ENCODE measurements around the gene CDIP1. TPM values are rescaled to one million over a fixed set of nuclear protein-coding genes. Genes with fewer than 3 reads are reported as not detected.
A peak's percentile ranks its signal among the peaks of the same experiment; 100 is the strongest.

Gene CDIP1
- total RNA-seq (2021; fragmentation: NEBNext Ultra II Directional; extraction: Animal tissue kit (Norgen Biotek cat#: 25700)) (73.7 and 76.3 TPM in 2 replicates), polyA plus RNA-seq (2011; rRNA removed) (56.6 and 91.0 TPM in 2 replicates), polyA minus RNA-seq (2011; rRNA and poly(A)+ RNA removed) (28.0 and 32.6 TPM in 2 replicates)
- 30.3 TPM for polyA plus RNA-seq (2011; cell fraction: cytosol; rRNA removed)
- 56.4 TPM for polyA plus RNA-seq (2011; cell fraction: nucleus; rRNA removed)
- polyA plus RNA-seq (2012, experiment 1 of 2), result 63.4 to 93.4 TPM (median 83.5 TPM) in 4 replicates
- polyA plus RNA-seq (2012, experiment 2 of 2), result 84.1 TPM
- polyA plus RNA-seq (2013, experiment 1 of 2), result 34.2 TPM
- polyA plus RNA-seq (2013, experiment 2 of 2), result 34.4 TPM
- polyA minus RNA-seq (2011; cell fraction: cytosol; rRNA and poly(A)+ RNA removed), result 24.1 TPM
- 26.3 TPM for polyA minus RNA-seq (2011; cell fraction: nucleus; rRNA and poly(A)+ RNA removed)
- long read RNA-seq, experiment 1, transcript CDIP1-205 (6 exons, 2,774 nt), result major isoform, 24 of 93 reads
- long read RNA-seq, experiment 1, transcript CDIP1-209 (6 exons, 2,062 nt), result minor isoform, 16 of 93 reads
- long read RNA-seq, experiment 1, partial matches to known transcripts, result 50 of 93 reads
- long read RNA-seq, experiment 1, other reads (novel, unspliced or antisense), result 2 of 93 reads
- long read RNA-seq, experiment 2, transcript CDIP1-209 (6 exons, 2,062 nt), result major isoform, 28 of 58 reads
- long read RNA-seq, experiment 2, transcript CDIP1-205 (6 exons, 2,774 nt), result minor isoform, 26 of 58 reads
- long read RNA-seq, experiment 2, partial matches to known transcripts, result 0 of 58 reads
- long read RNA-seq, experiment 2, other reads (novel, unspliced or antisense), result 4 of 58 reads

DNA sequence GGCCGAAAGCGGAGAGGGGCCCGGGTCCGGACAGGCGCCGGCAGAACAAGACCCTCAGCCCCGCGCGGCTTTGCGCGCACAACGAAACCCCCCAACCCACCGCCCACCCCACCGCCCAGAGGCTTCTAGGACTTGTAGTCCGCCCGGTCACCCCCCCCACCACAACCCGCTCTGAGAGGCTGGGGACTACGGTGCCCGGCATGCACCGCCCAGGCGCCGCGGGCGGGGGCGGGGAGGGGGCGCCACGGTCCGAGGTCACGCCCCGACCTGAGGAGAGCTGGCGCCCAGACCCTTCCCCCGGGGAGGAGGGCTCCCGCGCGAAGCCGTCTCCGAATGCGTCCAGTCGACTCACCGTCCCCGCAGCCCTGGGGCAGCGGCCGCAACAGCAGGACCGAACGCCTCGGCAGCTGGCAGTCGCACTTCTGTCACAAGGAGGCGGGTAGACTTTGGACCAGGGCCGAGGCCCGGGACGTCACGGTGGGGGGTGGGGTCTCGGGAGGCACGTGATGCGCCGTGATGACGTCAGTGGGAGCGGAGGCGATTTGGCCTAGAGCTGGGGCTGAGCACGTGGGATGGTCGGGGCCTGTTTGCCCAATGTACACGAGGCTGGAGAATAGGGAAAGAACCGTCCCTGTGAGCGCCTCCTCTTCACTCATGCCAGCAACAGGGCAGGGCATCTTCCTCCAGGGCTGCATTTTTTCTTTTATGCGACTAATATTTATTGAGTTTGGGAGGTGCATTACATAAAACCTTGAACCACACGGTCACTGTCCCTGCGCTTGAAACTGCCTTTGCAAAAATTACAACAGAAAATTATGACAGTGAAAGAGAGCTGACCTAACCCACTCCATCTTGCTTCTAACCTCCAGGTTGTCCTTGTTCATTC lies at the start of gene CDIP1:
Gene CDIP1 (minus strand): TSS at position 424 of the 886 bp plus-strand sequence. CDS start 24,643 bp downstream, outside the sequence.
- peaks cover 1 to 14% (median 11%) of the 10 kb centered on the region in 4 experiments for H3K27me3 ChIP-seq (replicated peaks in 1 of 4; ENCODE audit: control insufficient read depth in 3 of 4, extremely low read depth in 1 of 4, insufficient read depth in 3 of 4, low read length in 3 of 4)
- peak within 1 kb of the TSS; percentile 78; the same call in 1 of the 2 replicates for H2BK12ac ChIP-seq (ENCODE audit: low read depth, low read length)
- ChIA-PET POLR2A (ENCODE audit: partially characterized antibody) (interaction anchor here (0.7 to 2.0 kb wide), 19 partner anchors 9 to 95 kb away, joined by 3 to 11 read pairs (median 4); partner anchors contain the start of gene NMRAL1), CTCF (ENCODE audit: partially characterized antibody) (interaction anchor here (1.2 to 40.7 kb wide), 7 partner anchors 10 to 85 kb away, joined by 3 to 968 read pairs (median 7); partner anchors contain the start of gene MGRN1)
- H2AFZ ChIP-seq (ENCODE audit: low read length), result peak within 1 kb of the TSS; percentile 31; the same call in 1 of the 2 replicates
- FAIRE-seq (peak; percentile 95), DNase-seq (ENCODE audit: low read depth in 1 of 2, low spot score in 2 of 2) (peak; percentile 85 to 97)
- H3K56ac ChIP-seq (replicated peaks; ENCODE audit: insufficient read length, low read depth, low read length), result peak within 1 kb of the TSS; percentile 95
- peaks cover 3 to 36% of the 10 kb centered on the region in 2 experiments; a peak in 2 of 4 replicates for H3K79me2 ChIP-seq (ENCODE audit: control insufficient read depth in 1 of 2, insufficient read depth in 2 of 2, low read length in 2 of 2)
- peak within 1 kb of the TSS; percentile 99 for H4K5ac ChIP-seq (ENCODE audit: insufficient read length, low read depth, low read length)
- no peak within 1 kb of the TSS for H3K14ac ChIP-seq (ENCODE audit: insufficient read length)
- peaks cover 6 to 11% of the 10 kb centered on the region in 2 experiments for H3K9me3 ChIP-seq (ENCODE audit: insufficient read depth in 2 of 2, low read depth in 1 of 2, low read length in 1 of 2)
- H3K23me2 ChIP-seq (ENCODE audit: low read depth, low read length), result peaks cover 3% of the 10 kb centered on the region; the same call in 1 of the 2 replicates
- peak within 1 kb of the TSS; percentile 80 for H3K4ac ChIP-seq (replicated peaks; ENCODE audit: insufficient read length, low read depth, low read length)
- peak within 1 kb of the TSS; percentile 81; the same call in 1 of the 2 replicates for H2BK15ac ChIP-seq (ENCODE audit: low read length)
- peak within 1 kb of the TSS; percentile 69 to 87 (median 80) for H3K4me3 ChIP-seq (ENCODE audit: extremely low read depth in 1 of 4, insufficient read depth in 2 of 4, low read depth in 3 of 4, low read length in 4 of 4)
- peak within 1 kb of the TSS; percentile 91 for H4K91ac ChIP-seq (replicated peaks; ENCODE audit: insufficient read length, low read length)
- peak within 1 kb of the TSS; percentile 99 for H3K18ac ChIP-seq (ENCODE audit: extremely low read depth, low read length)
- peak within 1 kb of the TSS; percentile 66 to 82 (median 72) for H3K9ac ChIP-seq (replicated peaks in 1 of 4; ENCODE audit: extremely low read depth in 1 of 4, low read depth in 3 of 4, low read length in 3 of 4)
- H2AK5ac ChIP-seq (ENCODE audit: low read depth, low read length), result 0 out of 2 replicates have a peak within 1 kb of the TSS, but pooled peaks have one; percentile 58
- H3K23ac ChIP-seq (ENCODE audit: insufficient read length), result no peak within 1 kb of the TSS
- peaks cover 3 to 8% of the 10 kb centered on the region in 2 experiments for H4K20me1 ChIP-seq (replicated peaks in 1 of 2; ENCODE audit: control insufficient read depth in 1 of 2, insufficient read depth in 2 of 2, low read length in 2 of 2)
- peak within 1 kb of the TSS; percentile 94 for H2BK5ac ChIP-seq (ENCODE audit: low read depth, low read length)
- H2BK20ac ChIP-seq (ENCODE audit: low read length), result 0 out of 2 replicates have a peak within 1 kb of the TSS, but pooled peaks have one; percentile 37
- peak within 1 kb of the TSS; percentile 84 for H3K27ac ChIP-seq (ENCODE audit: low read depth, low read length)
- peaks cover 16% of the 10 kb centered on the region for H3K79me1 ChIP-seq (ENCODE audit: low read depth, low read length)
- H3K4me1 ChIP-seq (replicated peaks in 1 of 4; ENCODE audit: control insufficient read depth in 3 of 4, insufficient read depth in 4 of 4, low read length in 3 of 4), result peaks cover 0 to 8% (median 5%) of the 10 kb centered on the region in 4 experiments; a peak in 5 of 7 replicates
- H2BK120ac ChIP-seq (replicated peaks; ENCODE audit: low read depth, low read length), result no peak within 1 kb of the TSS
- no peaks in the 10 kb centered on the region for H3K36me3 ChIP-seq (ENCODE audit: control insufficient read depth in 2 of 4, insufficient read depth in 4 of 4, low read length in 3 of 4)
- peak within 1 kb of the TSS; percentile 64 to 73 for H3K4me2 ChIP-seq (ENCODE audit: insufficient read depth in 1 of 2, low read depth in 2 of 2, low read length in 2 of 2)
- H4K8ac ChIP-seq (ENCODE audit: extremely low read depth, insufficient read depth, low read length), result peak within 1 kb of the TSS; percentile 96
- 9% methylated on average over 31 of the region's 67 CpGs; no CpG with 5 or more reads in 1 of the 2 experiments for WGBS, 2 experiments (ENCODE audit: extremely low coverage in 1 of 2, insufficient coverage in 1 of 2, insufficient read length in 1 of 2, insufficient replicate concordance in 2 of 2, low coverage in 1 of 2, low lambda C conversion rate in 2 of 2, missing lambda C conversion rate in 1 of 2)
- TF ChIP-seq ZNF274 (IDR thresholded peaks at IDR 0.05; ENCODE audit: borderline replicate concordance, extremely low read depth, low read length) (no peak), ASH2L (IDR thresholded peaks at IDR 0.05; ENCODE audit: low read length) (peak; percentile 13), TBP (IDR thresholded peaks at IDR 0.05; ENCODE audit: low read depth, low read length) (peak; percentile 86), KDM5A (IDR thresholded peaks at IDR 0.05; ENCODE audit: low read length) (no peak)
- TF ChIP-seq, protein P1, sequence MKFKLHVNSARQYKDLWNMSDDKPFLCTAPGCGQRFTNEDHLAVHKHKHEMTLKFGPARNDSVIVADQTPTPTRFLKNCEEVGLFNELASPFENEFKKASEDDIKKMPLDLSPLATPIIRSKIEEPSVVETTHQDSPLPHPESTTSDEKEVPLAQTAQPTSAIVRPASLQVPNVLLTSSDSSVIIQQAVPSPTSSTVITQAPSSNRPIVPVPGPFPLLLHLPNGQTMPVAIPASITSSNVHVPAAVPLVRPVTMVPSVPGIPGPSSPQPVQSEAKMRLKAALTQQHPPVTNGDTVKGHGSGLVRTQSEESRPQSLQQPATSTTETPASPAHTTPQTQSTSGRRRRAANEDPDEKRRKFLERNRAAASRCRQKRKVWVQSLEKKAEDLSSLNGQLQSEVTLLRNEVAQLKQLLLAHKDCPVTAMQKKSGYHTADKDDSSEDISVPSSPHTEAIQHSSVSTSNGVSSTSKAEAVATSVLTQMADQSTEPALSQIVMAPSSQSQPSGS (IDR thresholded peaks at IDR 0.05; ENCODE audit: low read length), result peak; percentile 96

All from H1 (cell line).